ENCODE data around the gene PARD3.

- no peak for TF ChIP-seq CTCF (IDR thresholded peaks at IDR 0.05)
- TF ChIP-seq POLR2AphosphoS5 (IDR thresholded peaks at IDR 0.05), result no peak
- TF ChIP-seq POLR2A (IDR thresholded peaks at IDR 0.05; ENCODE audit: low read depth), result no peak
- no peak for TF ChIP-seq EP300 (IDR thresholded peaks at IDR 0.05)
Measured at GRCh38 chr10:34761453-34761852, 53.6 kb downstream of the PARD3 start.
